GM19193 (cell line): ENCODE results near the gene DPPA2.

ENCODE experiments used
- POLR2A ChIP-seq: IDR thresholded peaks from 4 replicates; pipeline ENCODE4 v1.6.1; 2011; ENCODE audit not compliant: insufficient read depth, insufficient read length; ENCODE audit errors: extremely low read depth

Gene DPPA2, protein sequence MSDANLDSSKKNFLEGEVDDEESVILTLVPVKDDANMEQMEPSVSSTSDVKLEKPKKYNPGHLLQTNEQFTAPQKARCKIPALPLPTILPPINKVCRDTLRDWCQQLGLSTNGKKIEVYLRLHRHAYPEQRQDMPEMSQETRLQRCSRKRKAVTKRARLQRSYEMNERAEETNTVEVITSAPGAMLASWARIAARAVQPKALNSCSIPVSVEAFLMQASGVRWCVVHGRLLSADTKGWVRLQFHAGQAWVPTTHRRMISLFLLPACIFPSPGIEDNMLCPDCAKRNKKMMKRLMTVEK

GRCh38 chr3:109316162-109316730 is at the start of gene DPPA2:
Gene DPPA2, minus strand, starts transcription at chr3:109316517. Its CDS starts 1,975 bp downstream, at chr3:109314542.
- no peak for TF ChIP-seq POLR2A

DNA sequence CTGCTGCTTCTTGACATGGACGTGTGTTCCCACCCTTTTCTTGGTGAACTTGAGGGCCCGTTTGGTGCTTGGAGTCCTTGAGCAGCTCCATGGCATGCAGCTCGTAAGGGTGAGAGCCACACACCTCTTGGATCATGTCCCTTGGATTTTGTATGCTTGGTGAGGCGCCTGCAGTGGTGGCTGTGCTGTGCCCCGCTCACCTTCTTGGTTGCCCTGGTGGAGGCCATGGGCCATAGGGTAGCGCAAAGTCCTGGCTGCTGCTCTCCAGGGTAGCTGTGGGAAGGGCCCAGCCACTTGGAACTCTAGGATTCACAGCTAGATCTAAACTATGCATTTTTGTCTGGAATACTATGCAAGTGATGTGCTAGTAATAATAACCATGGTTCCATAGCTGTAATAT is 47.8 kb upstream of the DPPA2 start:
- TF ChIP-seq POLR2A = no peak

DNA sequence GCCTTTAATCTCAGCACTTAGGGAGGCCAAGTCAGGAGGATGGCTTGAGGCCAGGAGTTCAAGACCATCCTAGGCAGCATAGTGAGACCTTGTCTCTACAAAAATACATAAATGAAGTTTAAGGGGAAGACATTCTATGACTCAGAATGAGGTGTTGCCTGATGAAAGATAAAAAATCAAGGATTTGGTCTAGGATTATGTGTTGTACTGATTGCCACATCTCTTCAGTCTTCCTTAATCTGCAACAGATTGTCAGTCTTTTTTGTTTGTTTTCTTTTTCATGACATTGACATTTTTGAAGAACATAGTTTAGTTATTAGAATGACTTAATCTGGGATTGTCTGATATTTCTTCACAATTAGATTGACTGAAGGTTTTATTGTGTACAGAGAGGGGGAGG is 47.3 kb upstream of the DPPA2 start:
- no peak for TF ChIP-seq POLR2A

DNA sequence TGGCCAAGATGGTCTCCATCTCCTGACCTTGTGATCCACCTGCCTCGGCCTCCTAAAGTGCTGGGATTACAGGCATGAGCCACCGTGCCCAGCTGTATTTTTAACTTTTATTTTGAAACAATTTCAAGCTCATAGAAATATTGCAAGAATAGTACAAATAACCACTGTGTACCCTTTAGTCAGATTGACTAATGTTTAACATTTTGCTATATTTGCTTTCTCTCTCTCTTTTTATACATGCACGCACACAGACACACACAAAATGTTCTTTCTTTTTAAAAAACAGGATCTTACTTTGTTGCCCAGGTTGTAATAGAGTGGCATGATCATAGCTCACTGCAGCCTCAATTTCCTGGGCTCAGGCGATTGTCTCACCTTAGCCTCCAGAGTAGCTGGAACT is 46.5 kb upstream of the DPPA2 start:
- no peak for TF ChIP-seq POLR2A

GRCh38 chr3:109356442-109357155 is 40.3 kb upstream of the DPPA2 start:
- TF ChIP-seq POLR2A = no peak

DNA sequence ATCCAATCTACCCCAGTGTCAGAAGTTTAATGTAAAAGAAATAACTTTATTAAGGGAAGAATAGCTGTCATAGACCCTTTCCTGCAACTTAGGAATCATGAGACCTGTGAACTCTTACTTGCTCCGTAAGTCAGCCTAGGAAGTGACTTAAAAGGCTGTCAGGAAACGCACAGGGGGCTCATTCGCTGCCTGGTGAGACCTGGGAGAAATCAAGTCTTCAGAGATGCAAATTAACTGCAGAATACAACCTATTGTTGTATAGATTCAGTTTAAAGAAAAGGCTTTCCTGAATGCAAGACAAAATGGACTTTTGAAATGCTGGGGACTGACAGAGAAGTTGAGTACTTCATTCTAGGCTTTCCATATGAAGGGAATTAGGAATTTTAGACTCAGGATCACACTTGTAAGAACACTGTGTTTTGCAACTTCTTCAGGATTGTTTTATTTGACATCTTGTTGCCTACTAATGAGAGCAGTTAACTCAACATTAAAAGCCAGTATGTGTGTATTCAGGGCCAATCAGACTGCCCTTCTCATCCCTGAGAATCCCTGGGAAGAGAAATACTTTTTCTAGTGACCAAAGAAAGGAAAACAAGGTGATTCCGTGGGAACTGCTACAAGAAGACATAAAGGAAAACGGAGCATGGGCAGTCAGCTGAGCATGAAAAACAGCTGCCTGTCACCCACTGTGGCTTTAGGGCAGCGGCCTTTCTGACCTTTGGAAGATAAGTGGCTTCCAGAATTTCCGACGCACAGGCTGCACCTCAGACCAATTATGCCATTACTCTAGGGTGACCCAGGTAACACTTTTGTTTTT is 39.5 kb upstream of the DPPA2 start:
- TF ChIP-seq POLR2A = no peak

DNA sequence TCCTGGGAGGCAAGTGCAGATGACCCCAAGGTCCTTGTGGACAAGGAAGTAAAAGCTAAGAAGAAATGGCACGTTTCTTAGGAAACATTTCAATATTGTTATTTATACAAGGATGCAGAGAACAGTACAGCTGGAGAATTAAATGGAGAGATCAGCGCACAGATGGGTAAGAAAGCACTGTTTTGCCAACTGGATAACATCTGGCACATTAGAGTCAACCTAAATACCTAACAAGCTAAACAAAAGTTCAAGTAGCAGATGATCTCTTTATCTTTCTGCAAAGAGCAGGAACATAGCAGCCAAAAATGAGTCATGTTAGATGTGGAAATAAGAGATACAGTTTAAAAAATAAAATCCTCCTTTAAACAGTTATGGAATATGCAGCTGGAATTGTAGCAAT is 36.7 kb upstream of the DPPA2 start:
- no peak for TF ChIP-seq POLR2A

DNA sequence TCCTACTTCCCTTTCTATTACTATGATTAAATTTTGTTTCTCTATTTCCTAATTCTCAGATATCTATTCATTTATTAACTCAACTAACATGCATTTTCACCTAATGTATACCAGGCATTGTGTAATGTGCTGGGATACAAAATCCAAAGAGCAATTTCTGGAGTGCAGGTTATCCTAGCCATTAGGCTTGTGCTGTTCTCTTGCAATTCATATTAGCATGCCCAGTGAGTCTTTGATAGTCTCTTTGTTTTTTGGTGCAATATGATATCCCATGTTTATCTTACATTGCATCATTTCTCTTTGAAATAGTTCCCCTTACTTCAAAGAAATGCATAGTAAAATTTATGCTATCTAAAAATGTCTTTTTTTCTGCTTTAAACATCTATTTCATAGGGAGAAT is 34.9 kb upstream of the DPPA2 start:
- no peak for TF ChIP-seq POLR2A

DNA sequence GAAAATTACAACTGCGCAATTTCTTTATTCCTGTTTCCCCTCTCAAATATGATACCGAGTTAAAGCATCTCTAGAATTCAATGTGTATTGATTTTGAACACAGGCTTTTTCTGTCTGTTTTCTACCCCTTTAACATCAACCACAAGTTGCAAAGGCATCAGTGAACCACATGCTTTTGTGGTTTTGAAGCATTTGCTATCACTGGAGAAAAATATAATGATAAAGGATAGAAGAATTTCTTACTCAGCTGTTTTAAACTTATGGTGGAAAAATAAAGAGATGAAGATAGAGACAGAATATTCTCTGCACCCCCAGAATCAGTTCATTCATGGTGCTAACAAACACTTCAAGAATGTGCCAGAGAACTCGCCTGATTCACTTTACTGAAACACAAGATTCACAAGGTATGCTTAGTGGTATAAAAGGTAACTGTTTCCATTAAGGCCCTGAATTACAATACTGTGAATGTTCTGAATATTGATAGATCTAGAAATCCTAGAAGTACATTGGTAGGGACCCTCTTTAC is 30.5 kb upstream of the DPPA2 start:
- TF ChIP-seq POLR2A = no peak

- no peak for TF ChIP-seq POLR2A
These were observed 29.8 kb upstream of the DPPA2 start for GRCh38 chr3:109346099-109346498.

DNA sequence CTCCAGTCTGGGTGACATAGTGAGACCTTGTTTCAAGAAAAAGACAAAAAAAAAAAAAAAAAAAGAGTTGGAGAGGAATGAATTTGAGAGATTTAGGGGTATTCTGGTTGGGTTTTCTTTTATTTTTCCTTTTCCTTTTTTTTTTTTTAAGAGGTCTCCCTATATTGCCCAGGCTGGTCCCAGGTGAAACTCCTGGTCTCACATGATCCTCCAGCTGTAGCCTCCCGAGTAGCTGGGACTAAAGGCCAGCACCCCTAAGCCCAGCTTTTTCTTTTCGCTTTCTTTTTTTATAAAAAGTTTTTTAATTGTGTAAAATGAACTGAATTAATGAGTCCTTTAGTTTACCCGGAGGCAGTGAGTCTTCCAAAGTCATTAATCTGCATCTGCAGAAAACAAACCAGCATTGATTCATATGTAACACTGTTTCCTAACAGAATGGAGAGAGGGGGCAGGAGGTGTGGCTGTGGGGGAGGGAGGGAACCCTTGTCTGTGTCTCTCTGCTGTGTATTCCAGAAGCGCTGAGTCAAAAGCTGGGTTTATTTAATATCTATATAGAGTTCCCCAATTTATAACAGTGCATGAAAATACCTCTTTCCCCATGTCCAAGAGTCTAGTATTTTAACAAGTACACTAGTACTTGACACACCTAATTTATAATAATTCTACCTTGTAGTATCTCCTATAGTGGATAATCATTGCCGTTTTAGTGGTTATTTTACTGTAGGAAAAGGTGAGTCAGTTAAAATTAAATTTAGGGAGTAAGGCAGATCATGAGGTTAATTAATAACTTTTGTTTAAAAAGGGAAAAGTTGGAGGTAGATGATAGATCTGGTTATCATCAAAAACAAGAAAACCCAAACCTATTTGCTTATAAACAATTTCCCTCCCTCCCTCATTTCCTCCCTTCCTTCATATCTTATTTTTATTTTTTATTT is 23.7 kb upstream of the DPPA2 start:
- TF ChIP-seq POLR2A = no peak

GRCh38 chr3:109339197-109339596 is 22.9 kb upstream of the DPPA2 start:
- no peak for TF ChIP-seq POLR2A

DNA sequence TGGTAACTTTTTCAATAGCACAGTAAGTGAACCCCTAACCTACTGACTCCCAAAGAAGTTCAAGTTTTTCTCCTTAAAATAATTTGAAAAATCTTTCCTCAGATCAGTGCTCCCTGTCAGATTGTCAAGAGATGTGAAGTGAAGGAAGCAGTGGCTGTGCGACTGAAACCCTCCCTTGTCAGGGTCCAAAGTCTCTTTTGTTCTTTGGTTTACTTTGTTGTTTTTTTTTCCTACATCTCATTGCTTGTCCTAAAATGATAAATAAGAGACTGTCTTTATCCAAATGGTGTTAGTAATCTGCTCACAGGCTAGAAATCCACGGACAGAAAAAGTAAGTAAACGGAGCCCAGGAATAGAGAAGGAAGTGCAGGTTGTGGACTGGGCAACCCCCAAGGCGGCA is 22.0 kb upstream of the DPPA2 start:
- TF ChIP-seq POLR2A = no peak

GRCh38 chr3:109337393-109337792 is 21.1 kb upstream of the DPPA2 start, which contains the start of gene DPPA4:
Gene DPPA4, minus strand, starts transcription at chr3:109337546. Its CDS starts 29 bp downstream, at chr3:109337517.
- no peak for TF ChIP-seq POLR2A

GRCh38 chr3:109336291-109336861 is 20.1 kb upstream of the DPPA2 start:
- no peak for TF ChIP-seq POLR2A
